A172 (cell line): ENCODE data around the gene FGF23. TPM values are rescaled to one million over a fixed set of nuclear protein-coding genes. Genes with fewer than 3 reads are reported as not detected.

ENCODE experiments used
- total RNA-seq: library from RNA; depleted of rRNA; stranded (reverse); fragments of >200 nt; shearing (Covaris generic); gene quantifications from 2 replicates; pipeline ENCODE4 v1.2.3, GENCODE V29; 2014; rRNA removed

The FGF23 gene
- total RNA-seq, 1 experiment from 2014 or later = not detected

Other genes starting within 250 kb of the FGF23 start
- gene CCND2, start 106.0 kb downstream of the FGF23 start, total RNA-seq = not detected in 2 replicates
- gene TIGAR, start 58.5 kb downstream of the FGF23 start, total RNA-seq = 8.8 and 8.9 TPM in 2 replicates
- gene FGF6, start 66.1 kb upstream of the FGF23 start, total RNA-seq = not detected in 2 replicates
- 41.5 and 46.8 TPM in 2 replicates for gene RAD51AP1, start 159.2 kb upstream of the FGF23 start, total RNA-seq
- gene DYRK4, start 182.5 kb upstream of the FGF23 start, total RNA-seq = 17.6 and 46.3 TPM in 2 replicates